ENCODE data around the gene PAM. TPM values are rescaled to one million over a fixed set of nuclear protein-coding genes. Genes with fewer than 3 reads are reported as not detected.

Gene PAM
- total and polyA plus RNA-seq, 2 of the 8 experiments (the other 6 are each of a cell fraction or from before 2014, with no cell fraction given) = 30.4 to 67.8 TPM

- TF ChIP-seq CHD7 (IDR thresholded peaks at IDR 0.05; ENCODE audit: insufficient replicate concordance, low read length) = no peak
- TF ChIP-seq HDAC2 (IDR thresholded peaks at IDR 0.05; ENCODE audit: borderline replicate concordance in 1 of 2, low read depth in 2 of 2, low read length in 2 of 2) = no peak
- no peak for TF ChIP-seq KDM1A (IDR thresholded peaks at IDR 0.05; ENCODE audit: borderline replicate concordance, low read length)
- TF ChIP-seq SP2 (IDR thresholded peaks at IDR 0.05; ENCODE audit: low read length) = no peak
- TF ChIP-seq CTBP2 (IDR thresholded peaks at IDR 0.05; ENCODE audit: borderline replicate concordance, insufficient read depth, insufficient read length, low read length) = no peak
- no peak for TF ChIP-seq BACH1 (IDR thresholded peaks at IDR 0.05; ENCODE audit: low read length)
- TF ChIP-seq ATF3 (IDR thresholded peaks at IDR 0.05; ENCODE audit: insufficient read depth, low read depth, low read length) = no peak
Measured at GRCh38 chr5:102759289-102759688, 4.2 kb downstream of the PAM start (continued).

Data from H1 (cell line).